ENCODE data around the gene STC2. TPM values are rescaled to one million over a fixed set of nuclear protein-coding genes. Genes with fewer than 3 reads are reported as not detected.

The STC2 gene
- polyA plus RNA-seq, 3 donors, result not detected

- Mint-ChIP-seq H3K36me3 (peaks cover 0 to 1% of the 10 kb centered on the region in 2 donors), H3K4me3 (peak overlapping the region in 1 of 2 donors; percentile 93), H3K9me3 (peaks cover 0 to 20% (median 14%) of the 10 kb centered on the region in 7 donors), H3K27me3 (ENCODE audit: low read depth in 3 of 3) (peaks cover 88 to 100% (median 90%) of the 10 kb centered on the region in 3 donors), H3K27ac (no peak overlapping the region), H3K4me1 (peaks cover 36% of the 10 kb centered on the region)
- no peaks in the 10 kb centered on the region for H4K20me1 ChIP-seq (ENCODE audit: insufficient read depth, low read length)
- no peaks in the 10 kb centered on the region for H3K36me3 ChIP-seq (replicated peaks in 1 of 2; ENCODE audit: control insufficient read depth in 1 of 2, insufficient read depth in 2 of 2, low read length in 2 of 2)
- H3K4me2 ChIP-seq (replicated peaks; ENCODE audit: extremely low read depth, low read length, poor library complexity, severe bottlenecking), result no peak overlapping the region
- TF ChIP-seq, protein P1, sequence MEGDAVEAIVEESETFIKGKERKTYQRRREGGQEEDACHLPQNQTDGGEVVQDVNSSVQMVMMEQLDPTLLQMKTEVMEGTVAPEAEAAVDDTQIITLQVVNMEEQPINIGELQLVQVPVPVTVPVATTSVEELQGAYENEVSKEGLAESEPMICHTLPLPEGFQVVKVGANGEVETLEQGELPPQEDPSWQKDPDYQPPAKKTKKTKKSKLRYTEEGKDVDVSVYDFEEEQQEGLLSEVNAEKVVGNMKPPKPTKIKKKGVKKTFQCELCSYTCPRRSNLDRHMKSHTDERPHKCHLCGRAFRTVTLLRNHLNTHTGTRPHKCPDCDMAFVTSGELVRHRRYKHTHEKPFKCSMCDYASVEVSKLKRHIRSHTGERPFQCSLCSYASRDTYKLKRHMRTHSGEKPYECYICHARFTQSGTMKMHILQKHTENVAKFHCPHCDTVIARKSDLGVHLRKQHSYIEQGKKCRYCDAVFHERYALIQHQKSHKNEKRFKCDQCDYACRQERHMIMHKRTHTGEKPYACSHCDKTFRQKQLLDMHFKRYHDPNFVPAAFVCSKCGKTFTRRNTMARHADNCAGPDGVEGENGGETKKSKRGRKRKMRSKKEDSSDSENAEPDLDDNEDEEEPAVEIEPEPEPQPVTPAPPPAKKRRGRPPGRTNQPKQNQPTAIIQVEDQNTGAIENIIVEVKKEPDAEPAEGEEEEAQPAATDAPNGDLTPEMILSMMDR (IDR thresholded peaks at IDR 0.05), result no peak
- no peak overlapping the region for H3K9ac ChIP-seq (ENCODE audit: insufficient read depth, low read length, poor library complexity, severe bottlenecking)
- peaks cover 67 to 95% of the 10 kb centered on the region in 2 donors for H3K27me3 ChIP-seq (ENCODE audit: control insufficient read depth in 2 of 2, insufficient read depth in 2 of 2, low read length in 2 of 2)
- no peak overlapping the region for H3K27ac ChIP-seq (ENCODE audit: low read depth in 1 of 2, low read length in 2 of 2)
- intact Hi-C loops (cut with micrococcal nuclease), result no loop called here
- 2% methylated on average over 72 of the region's 76 CpGs for WGBS (ENCODE audit: insufficient coverage)
- H3K79me2 ChIP-seq (ENCODE audit: insufficient read depth, low read length), result no peaks in the 10 kb centered on the region
- DNase-seq, result no peak
- peaks cover 10 to 17% of the 10 kb centered on the region in 2 donors for H3K9me3 ChIP-seq (replicated peaks in 1 of 2; ENCODE audit: control insufficient read depth in 1 of 2, insufficient read depth in 1 of 2, low read length in 2 of 2)
- H3K4me3 ChIP-seq (replicated peaks in 1 of 3; ENCODE audit: low read depth in 2 of 3, low read length in 3 of 3), result no peak overlapping the region
- H3K4me1 ChIP-seq (ENCODE audit: control insufficient read depth in 1 of 2, insufficient read depth in 2 of 2, low read length in 2 of 2), result peaks cover 12 to 26% of the 10 kb centered on the region in 2 donors
- no peak overlapping the region for H2AFZ ChIP-seq (ENCODE audit: insufficient read depth, low read depth, low read length, poor library complexity, severe bottlenecking)
Measured at GRCh38 chr5:173327084-173327947, 898 bp downstream of the STC2 start.

DNA sequence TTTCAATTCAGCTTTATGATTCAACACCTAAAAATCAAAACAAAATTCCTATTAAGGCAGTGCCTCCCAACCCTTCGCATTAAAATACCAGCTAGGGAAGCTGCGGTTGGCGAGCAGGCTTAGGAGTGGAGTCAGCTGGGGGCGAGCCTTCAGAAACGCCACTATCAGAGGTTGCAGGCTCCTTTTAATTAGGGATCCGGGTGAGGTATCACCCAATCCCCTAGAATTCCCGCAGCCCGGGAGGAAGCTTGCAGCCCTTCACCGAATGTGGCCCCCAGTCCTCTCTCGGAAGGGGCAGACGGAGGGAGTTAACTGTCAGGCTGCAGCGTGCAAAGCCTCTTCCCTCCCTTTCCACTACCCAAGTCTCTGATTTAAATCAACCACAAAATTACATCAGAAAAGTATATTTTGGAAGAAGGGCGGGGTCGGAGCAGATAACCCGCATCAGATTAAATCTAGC is 1.7 kb downstream of the STC2 start:
- Histone ChIP-seq H3K4me1 (ENCODE audit: control insufficient read depth in 1 of 2, insufficient read depth in 2 of 2, low read length in 2 of 2) (peaks cover 12 to 26% of the 10 kb centered on the region in 2 donors), H3K27me3 (ENCODE audit: control insufficient read depth in 2 of 2, insufficient read depth in 2 of 2, low read length in 2 of 2) (peaks cover 66 to 91% of the 10 kb centered on the region in 2 donors), H3K79me2 (ENCODE audit: insufficient read depth, low read length) (no peaks in the 10 kb centered on the region), H3K27ac (ENCODE audit: low read depth in 1 of 2, low read length in 2 of 2) (no peak overlapping the region), H3K9me3 (replicated peaks in 1 of 2; ENCODE audit: control insufficient read depth in 1 of 2, insufficient read depth in 1 of 2, low read length in 2 of 2) (peaks cover 5 to 11% of the 10 kb centered on the region in 2 donors), H3K9ac (ENCODE audit: insufficient read depth, low read length, poor library complexity, severe bottlenecking) (no peak overlapping the region), H4K20me1 (ENCODE audit: insufficient read depth, low read length) (no peaks in the 10 kb centered on the region), H3K4me3 (replicated peaks in 1 of 3; ENCODE audit: low read depth in 2 of 3, low read length in 3 of 3) (no peak overlapping the region), H3K36me3 (replicated peaks in 1 of 2; ENCODE audit: control insufficient read depth in 1 of 2, insufficient read depth in 2 of 2, low read length in 2 of 2) (no peaks in the 10 kb centered on the region), H3K4me2 (replicated peaks; ENCODE audit: extremely low read depth, low read length, poor library complexity, severe bottlenecking) (no peak overlapping the region), H2AFZ (ENCODE audit: insufficient read depth, low read depth, low read length, poor library complexity, severe bottlenecking) (no peak overlapping the region)
- peaks cover 33% of the 10 kb centered on the region for H3K4me1 Mint-ChIP-seq
- peaks cover 0 to 1% of the 10 kb centered on the region in 2 donors for H3K36me3 Mint-ChIP-seq
- H3K9me3 Mint-ChIP-seq, result peaks cover 0 to 15% (median 10%) of the 10 kb centered on the region in 7 donors
- no peak for DNase-seq
- peaks cover 83 to 95% (median 88%) of the 10 kb centered on the region in 3 donors for H3K27me3 Mint-ChIP-seq (ENCODE audit: low read depth in 3 of 3)
- TF ChIP-seq, protein P1 (IDR thresholded peaks at IDR 0.05), result no peak
- WGBS (ENCODE audit: insufficient coverage), result 4% methylated on average over 5 of the region's 15 CpGs
- intact Hi-C loops (cut with micrococcal nuclease), result no loop called here
- H3K27ac Mint-ChIP-seq, result no peak overlapping the region
- H3K4me3 Mint-ChIP-seq, result peak overlapping the region in 1 of 2 donors; percentile 83
